Esophagus squamous epithelium (tissue), 4 donors: ENCODE results near the gene ARL4C.

Experiments used
- CTCF ChIP-seq, 6 experiments: fragments of 450-650 bp in 4 of 6; fragments of 200-600 bp in 2 of 6; sonication (generic) in 2 of 6; IDR thresholded peaks; one replicate each; pipeline ENCODE4 v1.5.1; 2016 to 2019; ENCODE audit warnings: antibody characterized with exemption in 6 of 6, mild to moderate bottlenecking in 4 of 6, moderate library complexity in 4 of 6
- POLR2A ChIP-seq, 4 donors: fragments of 450-650 bp; IDR thresholded peaks; one replicate each; pipeline ENCODE4 v1.6.1; 2017; ENCODE audit warnings: antibody characterized with exemption in 4 of 4, mild to moderate bottlenecking in 4 of 4, moderate library complexity in 3 of 4

GRCh38 chr2:234480337-234480736 is 16.5 kb downstream of the ARL4C start:
- TF ChIP-seq CTCF (IDR thresholded peaks at IDR 0.05) (no peak), POLR2A (IDR thresholded peaks at IDR 0.05) (no peak)
